ENCODE data around the gene TKTL2. TPM values are rescaled to one million over a fixed set of nuclear protein-coding genes. Genes with fewer than 3 reads are reported as not detected.

Gene TKTL2
- under 0.01 TPM in 1 of 2 replicates, not detected in the other for total RNA-seq

- no peak within 1 kb of the TSS for H3K4me3 ChIP-seq (ENCODE audit: low read depth, low read length)
- DNase-seq (ENCODE audit: low read depth), result no peak
- TF ChIP-seq CTCF (IDR thresholded peaks at IDR 0.05; ENCODE audit: insufficient read depth, low read depth, low read length), result no peak
Measured at GRCh38 chr4:163473576-163473975, at the start of gene TKTL2. TKTL2 (minus strand) TSS chr4:163473754; CDS start chr4:163473734, 20 bp downstream.

GRCh38 chr4:163515198-163515597 lies 41.6 kb upstream of the TKTL2 start:
- DNase-seq (ENCODE audit: low read depth), result no peak
- TF ChIP-seq CTCF (IDR thresholded peaks at IDR 0.05; ENCODE audit: insufficient read depth, low read depth, low read length), result no peak
- no peak overlapping the region for H3K4me3 ChIP-seq (ENCODE audit: low read depth, low read length)

GRCh38 chr4:163505374-163505773 lies 31.8 kb upstream of the TKTL2 start:
- no peak for TF ChIP-seq CTCF (IDR thresholded peaks at IDR 0.05; ENCODE audit: insufficient read depth, low read depth, low read length)
- DNase-seq (ENCODE audit: low read depth), result peak; percentile 30
- no peak overlapping the region for H3K4me3 ChIP-seq (ENCODE audit: low read depth, low read length)

GRCh38 chr4:163500586-163500985 lies 27.0 kb upstream of the TKTL2 start:
- TF ChIP-seq CTCF (IDR thresholded peaks at IDR 0.05; ENCODE audit: insufficient read depth, low read depth, low read length), result no peak
- peak; percentile 60 for DNase-seq (ENCODE audit: low read depth)
- H3K4me3 ChIP-seq (ENCODE audit: low read depth, low read length), result no peak overlapping the region

GRCh38 chr4:163495900-163496299 lies 22.3 kb upstream of the TKTL2 start:
- no peak for DNase-seq (ENCODE audit: low read depth)
- peak overlapping the region; percentile 98 for H3K4me3 ChIP-seq (ENCODE audit: low read depth, low read length)
- no peak for TF ChIP-seq CTCF (IDR thresholded peaks at IDR 0.05; ENCODE audit: insufficient read depth, low read depth, low read length)

- peak; percentile 94 for DNase-seq (ENCODE audit: low read depth)
- peak within 1 kb of the TSS; percentile 98 for H3K4me3 ChIP-seq (ENCODE audit: low read depth, low read length)
- no peak for TF ChIP-seq CTCF (IDR thresholded peaks at IDR 0.05; ENCODE audit: insufficient read depth, low read depth, low read length)
Measured at GRCh38 chr4:163494360-163495241, 21.0 kb upstream of the TKTL2 start, which contains the start of gene TMA16. TMA16 (plus strand) TSS chr4:163494690; CDS start chr4:163494802, 112 bp downstream.
